Astrocyte (in vitro differentiated cells and primary cell): ENCODE data around the gene TBL1XR1.

Source experiments
- CTCF ChIP-seq: IDR thresholded peaks from 2 replicates; pipeline ENCODE4 v1.5.1; 2011; ENCODE audit warnings: low read depth, mild to moderate bottlenecking, inconsistent platforms, low read length, moderate library complexity; ENCODE audit not compliant: insufficient read depth
- EZH2 ChIP-seq: IDR thresholded peaks from 2 replicates; pipeline ENCODE4 v1.6.1; 2012; ENCODE audit warnings: mild to moderate bottlenecking, low read length, inconsistent platforms; ENCODE audit not compliant: insufficient read depth

- TF ChIP-seq CTCF = no peak
- TF ChIP-seq EZH2 = no peak
These were observed 15.9 kb downstream of the TBL1XR1 start for GRCh38 chr3:177181418-177181817.
